HG02642 (cell line): ENCODE data around the gene EIF4B.
"Not testable (repeated sequence)": the region's sequence is repeated elsewhere in the genome, so short reads cannot be mapped to it uniquely, and the experiment has no call there.

Source experiments
- ATAC-seq: cut with Tn5 transposase; IDR thresholded peaks from one replicate; pipeline ENCODE4 v1.9.1; 2021; ENCODE audit warnings: mild to moderate bottlenecking; ENCODE audit not compliant: unreplicated experiment, poor library complexity

Gene EIF4B

DNA sequence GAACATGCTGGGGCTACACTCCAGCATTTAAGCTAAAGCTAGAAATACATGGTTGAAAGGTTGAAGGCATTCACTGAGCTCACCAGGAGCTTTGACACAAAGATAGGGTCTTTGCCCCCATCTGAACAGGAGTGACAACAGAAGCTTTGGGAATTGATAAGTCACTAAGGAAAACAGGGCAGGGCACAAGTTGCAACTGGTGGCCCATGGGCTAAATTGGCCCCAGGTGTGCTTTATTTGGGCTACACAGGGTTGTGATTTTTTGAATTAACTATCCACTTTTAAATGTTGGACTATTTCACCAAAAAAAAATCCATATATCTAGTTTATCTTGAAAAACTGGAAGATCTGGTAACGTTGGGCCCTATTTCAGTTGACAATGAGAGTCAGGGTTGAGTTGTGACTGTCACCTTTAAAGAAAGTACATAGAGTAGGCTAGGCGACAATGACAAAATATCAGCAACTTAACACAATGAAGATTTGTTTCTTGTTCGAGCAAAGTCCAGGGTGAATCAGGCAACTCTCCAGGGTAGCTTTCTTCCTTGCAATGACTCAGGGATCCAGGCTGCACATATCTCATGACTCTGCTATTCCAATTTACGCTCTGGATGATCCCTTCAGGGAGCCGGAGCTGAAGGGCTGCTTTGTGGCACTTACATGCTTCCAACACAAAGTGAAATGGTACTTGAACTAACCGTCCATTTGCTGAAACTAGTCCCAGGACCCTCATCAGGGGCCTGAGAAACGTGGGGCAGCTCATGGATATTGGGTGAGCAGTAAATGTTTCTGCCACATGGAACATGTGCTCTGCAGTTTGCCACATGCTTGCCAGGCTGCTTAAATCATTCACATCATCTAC lies 13.3 kb upstream of the EIF4B start:
- no peak for ATAC-seq

DNA sequence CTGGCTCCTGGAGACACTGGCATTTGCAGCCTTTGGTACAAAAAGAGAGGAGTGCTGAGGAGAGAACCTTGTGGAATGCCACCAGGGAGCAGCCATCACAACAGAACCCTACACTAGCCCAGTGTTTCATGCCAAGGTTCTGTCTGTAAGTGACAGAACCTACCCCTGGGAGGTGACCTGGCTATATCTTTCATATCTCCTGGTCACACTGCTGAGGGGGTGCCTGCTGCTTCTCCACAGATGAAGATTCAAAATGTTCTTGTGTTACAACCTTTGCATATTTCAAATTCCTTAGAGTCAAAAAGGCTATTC lies 12.7 kb upstream of the EIF4B start:
- no peak for ATAC-seq

DNA sequence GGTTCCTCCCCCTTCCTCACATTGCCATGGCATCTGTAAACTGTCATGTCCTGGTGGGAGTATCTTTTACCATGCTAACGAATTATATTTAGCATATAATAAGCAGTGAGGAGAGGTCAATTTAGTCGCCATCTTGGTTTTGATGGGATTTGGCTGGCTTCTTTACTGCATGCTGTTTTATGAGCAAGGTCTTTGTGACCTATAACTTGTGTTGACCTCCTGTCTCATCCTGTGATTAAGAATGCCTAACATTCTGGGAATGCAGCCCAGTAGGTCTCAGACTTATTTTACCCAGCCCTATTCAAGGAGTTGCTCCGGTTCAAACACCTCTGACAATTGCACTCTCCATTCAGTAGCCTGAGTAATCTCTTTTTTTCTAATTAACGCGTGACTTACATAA lies 2.1 kb upstream of the EIF4B start:
- ATAC-seq: no peak

DNA sequence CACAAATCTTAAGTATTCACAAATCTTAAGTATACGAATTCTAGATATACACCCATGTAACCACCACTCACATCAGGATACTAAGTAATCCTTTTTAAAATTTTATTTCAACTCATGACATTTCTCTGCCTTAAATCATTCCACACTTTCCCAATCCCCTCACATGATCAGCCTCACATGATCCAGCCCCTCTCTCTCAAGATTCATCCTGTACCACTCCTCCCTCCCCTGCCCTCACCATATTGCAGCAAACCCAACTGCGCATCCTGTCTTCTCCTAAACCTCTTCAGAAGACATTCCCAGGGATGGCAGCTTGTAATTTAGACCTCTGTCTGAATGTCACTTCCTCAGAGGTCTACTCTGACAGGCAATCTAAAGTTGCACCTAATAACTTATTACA lies 1.7 kb upstream of the EIF4B start:
- no peak for ATAC-seq

DNA sequence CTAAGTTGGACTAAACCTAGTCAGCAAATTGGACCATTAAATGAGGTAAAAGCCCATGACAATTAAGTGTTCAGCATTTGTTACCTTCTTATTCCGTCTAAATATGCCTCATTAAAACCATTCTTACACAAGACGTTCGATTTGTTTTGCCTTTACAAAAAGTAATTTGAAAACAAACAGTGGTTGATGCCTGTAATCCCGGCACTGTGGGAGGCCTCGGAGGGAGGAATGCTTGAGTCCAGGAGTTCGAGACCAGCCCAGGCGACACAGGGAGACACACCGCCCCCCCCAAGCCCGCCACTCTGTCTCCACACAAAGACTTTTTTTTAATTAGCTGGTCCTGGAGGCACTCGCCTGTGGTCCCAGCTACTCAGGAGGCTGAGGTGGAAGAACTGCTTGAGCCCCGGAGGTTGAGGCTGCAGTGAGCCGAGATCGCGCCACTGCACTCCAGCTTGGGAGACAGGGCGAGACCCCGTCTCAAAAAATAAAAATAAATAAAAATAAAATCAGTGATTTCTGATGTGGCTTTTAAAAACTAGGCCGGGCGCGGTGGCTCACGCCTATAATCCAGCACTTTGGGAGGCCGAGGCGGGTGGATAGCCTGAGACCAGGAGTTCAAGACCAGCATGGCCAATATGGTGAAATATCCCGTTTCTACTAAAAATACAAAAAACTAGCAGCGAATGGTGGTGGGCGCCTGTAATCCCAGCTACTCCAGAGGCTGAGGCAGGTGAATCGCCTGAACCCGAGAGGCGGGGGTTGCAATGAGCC lies 856 bp upstream of the EIF4B start:
- ATAC-seq: no peak

DNA sequence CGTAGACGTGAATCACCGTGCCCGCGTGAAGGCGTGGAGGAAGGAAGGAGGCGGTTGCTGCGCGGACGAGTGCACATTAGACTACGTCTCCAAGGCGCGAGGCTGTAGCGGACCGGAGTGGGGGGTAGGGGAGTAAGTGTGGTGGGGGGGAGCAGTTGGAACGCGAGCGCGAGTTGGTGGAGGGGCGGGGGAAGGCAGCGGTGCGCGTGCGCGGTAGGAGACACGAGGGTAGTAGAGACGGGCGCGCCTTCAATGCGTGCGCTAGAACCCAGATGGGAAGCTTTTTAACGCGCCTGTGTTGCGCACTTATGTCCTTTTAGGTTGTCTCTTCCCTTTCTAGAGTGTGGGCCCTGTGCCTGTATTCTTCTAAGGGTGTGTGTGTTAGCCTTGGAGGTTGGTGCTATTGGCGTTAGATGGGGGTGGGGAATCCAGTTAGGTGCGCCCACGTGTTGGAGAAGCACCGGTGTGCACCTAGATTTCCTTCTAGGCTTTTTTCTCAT lies 604 bp downstream of the EIF4B start:
- peak; percentile 25 for ATAC-seq

DNA sequence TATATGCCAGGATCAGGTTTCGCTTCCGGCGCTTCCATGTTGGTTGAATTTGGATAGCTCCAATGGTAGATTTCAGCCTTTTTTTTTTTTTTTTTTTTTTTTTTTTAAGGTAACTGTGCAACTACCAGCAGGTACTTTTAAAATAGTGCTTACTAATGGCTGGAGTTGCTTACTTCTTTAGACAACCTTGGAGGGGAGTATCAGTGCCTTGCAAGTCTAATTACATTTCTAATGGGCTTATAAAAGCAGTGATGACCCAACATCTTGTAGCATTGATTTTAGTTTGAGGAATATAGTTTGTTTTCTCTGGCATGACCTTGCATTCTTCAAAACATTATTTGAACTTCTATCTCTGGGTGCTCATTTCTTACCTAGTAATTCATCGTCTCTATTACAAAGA lies 1.1 kb downstream of the EIF4B start:
- ATAC-seq: no peak

DNA sequence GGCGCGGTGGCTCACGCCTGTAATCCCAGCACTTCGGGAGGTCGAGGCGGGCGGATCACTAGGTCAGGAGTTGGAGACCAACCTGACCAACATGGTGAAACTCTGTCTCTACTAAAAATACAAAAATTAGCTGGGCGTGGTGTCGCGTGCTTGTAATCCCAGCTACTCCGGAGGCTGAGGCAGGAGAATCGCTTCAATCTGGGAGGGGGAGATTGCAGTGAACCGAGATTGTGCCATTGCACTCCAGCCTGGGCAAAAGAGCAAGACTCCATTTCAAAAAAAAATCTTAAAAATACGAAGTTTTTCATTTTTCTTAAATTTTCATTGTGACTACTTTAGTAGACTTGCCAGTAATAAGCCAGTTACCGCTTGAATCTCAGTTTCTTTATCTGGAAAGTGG lies 2.5 kb downstream of the EIF4B start:
- not testable (repeated sequence) for ATAC-seq

DNA sequence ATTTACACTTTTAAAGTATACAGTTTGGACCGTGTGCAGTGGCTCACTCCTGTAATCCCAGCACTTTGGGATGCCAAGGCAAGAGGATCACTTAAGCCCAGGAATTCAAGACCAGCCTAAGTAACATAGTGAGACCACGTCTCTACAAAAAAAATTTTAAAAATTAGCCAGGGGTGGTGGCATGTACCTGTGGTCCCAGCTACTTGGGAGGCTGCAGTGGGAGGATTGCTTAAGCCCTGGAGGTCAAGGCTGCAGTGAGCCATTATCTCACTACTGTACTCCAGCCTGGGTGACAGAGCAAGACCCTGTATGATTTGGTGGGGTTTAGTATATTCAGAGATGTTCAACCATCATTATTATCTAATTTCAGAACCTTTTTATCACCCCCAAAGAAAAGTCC lies 4.7 kb downstream of the EIF4B start:
- ATAC-seq: no peak

DNA sequence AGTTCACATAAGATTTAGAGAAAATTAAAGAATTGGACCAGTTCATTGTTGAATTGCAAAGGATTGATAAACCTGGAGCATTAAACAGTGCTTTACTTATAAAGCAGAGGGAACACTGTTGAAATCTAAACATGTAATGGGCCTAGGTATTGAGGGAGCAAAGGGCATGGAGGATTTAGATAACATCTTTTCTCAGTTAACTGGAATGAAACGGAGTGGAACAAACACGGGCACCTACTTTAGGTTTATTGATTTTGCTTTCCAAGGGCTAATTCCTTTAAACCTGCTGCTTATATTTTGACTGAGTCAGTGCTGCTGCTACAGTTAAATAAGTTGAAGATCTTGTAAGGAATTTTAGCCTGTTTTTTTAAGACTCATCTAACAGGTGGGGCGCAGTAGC lies 5.6 kb downstream of the EIF4B start:
- no peak for ATAC-seq

DNA sequence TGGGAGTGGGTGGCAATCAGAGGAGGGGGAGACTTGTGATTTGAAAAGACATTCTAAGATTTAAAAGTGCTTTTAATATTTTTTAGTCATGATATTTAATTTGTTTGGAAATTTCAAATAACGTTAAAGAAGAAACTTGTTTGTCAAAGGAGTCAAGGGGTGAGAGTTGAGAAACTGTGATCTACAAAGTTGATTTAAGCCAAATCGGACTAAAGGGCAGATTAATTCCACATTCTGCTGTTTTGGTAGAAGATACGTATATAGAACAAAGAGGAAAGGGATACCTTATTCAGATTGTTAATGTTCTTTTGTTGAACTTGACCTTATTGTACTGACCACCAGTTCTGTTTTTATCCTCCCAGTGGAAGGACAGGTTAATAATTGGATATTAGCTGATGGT lies 6.7 kb downstream of the EIF4B start:
- no peak for ATAC-seq

DNA sequence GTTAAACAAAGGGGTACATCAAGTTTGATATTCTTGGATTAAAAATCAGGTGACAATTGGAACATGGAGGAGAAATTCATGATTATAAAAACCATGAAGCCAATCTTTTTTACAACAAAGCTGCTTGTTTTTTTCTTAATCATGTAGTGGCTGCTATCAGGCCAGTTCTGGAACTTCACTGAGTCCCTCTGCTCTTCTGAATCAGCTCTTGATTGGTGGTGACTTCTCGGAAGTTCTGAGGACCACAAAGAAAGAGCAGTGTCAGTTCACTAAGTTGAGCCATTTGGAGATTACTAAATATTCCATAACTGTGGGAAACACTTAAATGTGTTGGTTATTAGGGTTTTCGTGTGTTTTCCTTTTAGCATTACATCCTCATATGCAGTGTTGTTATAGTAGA lies 8.5 kb downstream of the EIF4B start:
- no peak for ATAC-seq

DNA sequence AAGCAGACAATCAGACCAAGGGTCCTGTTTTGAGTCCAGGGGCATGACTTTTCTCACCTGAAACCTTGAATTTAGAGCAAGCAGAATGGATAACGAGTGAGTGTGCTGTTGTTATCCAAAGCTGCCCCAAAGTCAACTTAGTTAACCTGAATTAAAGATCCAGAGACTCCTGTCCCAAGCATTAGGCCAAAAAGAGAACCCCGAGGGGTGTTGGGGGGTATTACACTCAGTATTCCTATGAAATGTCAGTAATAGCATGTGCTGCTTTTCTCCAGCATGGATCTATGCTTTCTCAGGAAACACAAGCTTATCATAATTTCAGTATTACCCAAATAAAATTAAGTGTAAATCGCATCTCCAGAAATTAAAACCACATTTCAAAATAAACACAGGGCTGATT lies 19.0 kb downstream of the EIF4B start:
- no peak for ATAC-seq

DNA sequence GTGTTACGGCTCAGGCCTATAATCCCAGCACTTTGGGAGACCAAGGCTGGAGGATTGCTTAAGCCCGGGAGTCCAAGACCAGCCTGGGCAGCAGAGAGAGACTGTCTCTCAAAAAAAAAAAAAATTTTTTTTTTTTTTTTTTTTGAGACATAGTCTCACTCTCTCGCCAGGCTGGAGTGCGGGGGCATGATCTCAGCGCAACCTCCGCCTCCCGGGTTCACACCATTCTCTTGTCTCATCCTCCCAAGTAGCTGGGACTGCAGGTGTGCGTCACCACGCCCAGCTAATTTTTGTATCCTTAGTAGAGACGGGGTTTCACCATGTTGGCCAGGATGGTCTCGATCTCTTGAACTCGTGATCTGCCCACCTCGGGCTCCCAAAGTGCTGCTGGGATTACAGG lies 20.8 kb downstream of the EIF4B start:
- ATAC-seq: not testable (repeated sequence)

DNA sequence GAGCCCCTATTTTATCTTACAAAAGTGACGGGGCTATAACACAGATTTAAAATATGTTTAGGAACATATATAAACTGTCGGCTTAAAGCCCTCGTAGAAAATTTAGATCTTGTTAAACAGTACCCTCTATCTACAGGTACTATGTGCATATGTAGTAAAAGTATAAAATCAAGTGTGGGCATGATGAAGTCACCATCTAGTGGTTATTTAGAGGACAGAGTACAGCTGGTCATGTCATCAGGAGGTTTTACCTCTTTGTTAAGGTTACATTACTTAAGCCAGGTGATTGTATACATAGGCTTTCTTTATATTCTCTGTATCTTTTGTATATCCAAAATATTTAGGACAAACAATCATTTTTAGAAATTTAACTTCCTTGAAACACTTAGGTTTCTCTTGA lies 25.4 kb downstream of the EIF4B start:
- ATAC-seq: no peak

DNA sequence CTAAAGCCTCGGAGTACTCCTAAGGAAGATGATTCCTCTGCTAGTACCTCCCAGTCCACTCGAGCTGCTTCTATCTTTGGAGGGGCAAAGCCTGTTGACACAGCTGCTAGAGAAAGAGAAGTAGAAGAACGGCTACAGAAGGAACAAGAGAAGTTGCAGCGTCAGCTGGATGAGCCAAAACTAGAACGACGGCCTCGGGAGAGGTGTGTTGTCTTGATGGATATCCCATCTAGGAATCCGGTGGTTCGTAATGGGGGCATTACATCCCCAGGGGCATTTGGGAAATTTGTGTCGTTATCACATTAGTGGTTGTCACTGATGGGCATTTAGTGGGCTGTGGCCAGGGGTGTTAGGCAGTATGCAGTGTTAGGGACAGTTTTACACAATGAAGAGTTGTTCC lies 27.6 kb downstream of the EIF4B start:
- ATAC-seq: not testable (repeated sequence)

DNA sequence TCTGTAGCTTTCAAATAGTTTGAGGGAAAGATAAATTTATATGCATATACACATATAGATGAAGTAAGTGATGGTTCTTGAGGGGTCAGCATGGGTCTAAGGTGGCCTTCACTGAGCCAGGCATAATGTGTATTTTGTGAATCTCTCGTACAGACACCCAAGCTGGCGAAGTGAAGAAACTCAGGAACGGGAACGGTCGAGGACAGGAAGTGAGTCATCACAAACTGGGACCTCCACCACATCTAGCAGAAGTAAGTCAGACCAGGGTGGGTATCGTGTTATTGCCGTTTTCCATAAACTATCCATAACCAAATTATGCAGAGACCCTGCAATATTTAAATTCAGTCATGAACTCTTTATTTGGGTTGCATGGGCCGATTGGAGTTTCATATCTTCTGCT lies 28.2 kb downstream of the EIF4B start:
- ATAC-seq: no peak

DNA sequence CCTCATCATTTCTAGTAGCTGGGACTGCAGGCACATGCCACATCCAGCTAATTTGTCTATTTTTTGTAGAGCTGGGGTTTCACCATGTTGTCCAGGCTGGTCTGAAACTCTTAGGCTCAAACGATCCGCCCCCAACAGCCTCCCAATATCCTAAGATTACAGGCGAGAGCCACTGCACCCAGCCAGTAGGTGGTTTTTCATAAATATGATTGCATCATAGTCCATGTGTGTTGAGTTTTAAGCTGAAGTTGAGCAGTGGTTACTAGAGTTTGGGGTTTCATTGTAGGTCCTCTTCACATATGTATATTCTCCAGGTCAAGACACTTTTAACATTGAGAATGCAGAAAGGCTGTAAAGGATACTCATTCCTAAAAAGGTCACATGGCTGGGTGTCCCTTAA lies 30.5 kb downstream of the EIF4B start:
- no peak for ATAC-seq

DNA sequence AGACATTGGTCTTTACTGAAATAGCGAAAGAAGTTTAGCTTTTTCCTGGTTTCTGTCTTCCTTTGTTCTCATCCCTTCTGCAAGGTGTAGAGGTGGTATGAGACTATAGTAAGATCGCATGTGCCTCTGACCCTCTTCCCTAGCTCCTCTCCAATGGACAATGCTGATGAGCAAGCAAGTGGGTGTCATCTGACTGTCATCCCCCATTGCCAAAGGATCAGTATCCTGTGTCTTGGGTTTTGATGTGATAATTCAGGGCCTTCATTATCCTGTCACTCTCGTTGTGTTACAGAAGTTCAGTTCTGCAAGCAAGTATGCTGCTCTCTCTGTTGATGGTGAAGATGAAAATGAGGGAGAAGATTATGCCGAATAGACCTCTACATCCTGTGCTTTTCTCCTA lies 33.6 kb downstream of the EIF4B start:
- ATAC-seq: no peak

DNA sequence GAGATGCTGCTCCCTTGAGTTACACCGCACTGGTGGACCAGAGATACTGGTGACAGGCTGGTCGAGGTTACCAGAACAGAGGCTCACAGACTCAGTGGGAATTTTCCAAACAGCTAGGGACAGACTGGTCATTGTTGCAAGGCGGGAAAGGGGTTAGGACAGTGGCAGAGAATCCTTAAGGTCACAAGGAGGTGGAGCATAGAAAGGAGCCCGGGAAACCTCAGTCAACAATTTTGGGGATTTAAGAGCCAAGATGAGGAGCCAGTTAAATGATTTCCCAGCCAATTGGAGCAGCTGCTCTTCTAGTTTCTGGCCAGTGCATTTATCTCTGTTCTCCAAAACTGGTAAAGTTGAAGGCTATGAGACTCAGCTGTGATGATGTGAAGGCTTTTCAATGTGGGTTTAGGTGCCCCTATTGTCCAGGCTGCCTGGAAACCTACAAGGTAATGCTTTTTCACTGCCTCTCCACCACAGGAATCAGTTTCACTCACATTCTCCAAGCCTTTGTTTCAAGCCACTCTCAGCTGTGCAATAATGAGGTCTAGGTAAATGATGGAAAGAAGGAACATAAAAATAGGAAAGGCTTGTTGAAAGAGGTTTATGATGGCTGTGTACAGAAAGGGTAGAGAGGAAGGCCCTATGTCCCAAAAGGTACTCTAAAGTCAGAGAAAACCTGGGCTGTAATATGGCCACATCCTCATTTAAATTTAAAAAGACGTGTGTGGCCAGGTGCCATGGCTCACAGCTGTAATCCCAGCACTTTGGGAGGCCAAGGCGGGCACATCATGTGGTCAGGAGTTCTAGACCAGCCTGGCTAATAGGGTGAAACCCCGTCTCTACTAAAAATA lies 36.6 kb downstream of the EIF4B start:
- ATAC-seq: no peak

DNA sequence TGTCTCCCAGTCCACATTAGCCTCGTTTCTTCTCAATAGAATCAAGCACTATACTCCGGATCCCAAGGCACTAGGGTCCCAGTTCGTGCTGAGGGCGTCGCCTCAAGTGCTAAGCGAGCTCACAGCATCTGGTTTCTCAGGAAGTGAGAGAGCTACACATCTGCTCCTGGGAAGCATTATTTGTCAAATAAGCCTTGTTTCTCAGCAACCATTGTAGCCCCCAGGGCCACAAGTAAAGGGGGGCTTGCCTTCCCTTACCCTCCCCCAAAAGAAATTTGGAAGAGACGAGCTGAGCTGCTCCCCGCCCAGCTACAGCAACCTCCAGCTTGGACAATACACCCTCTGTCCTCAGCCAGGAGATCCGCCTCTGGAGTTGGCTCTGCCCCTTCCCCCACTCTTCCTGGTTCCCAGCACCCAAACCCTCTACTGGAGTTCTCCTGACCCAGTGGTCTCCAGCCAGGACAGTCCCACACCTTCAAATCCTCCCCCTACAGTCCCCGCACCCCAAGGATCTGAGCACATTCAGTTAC lies 37.9 kb downstream of the EIF4B start:
- ATAC-seq: no peak
